Loucy (cell line): ENCODE measurements around the gene PNCK.

Experiments
- H2AFZ ChIP-seq: fragments of 200-600 bp; sonication (generic); 2 replicates; pipeline ENCODE4 v1.6.0; 2016; ENCODE audit warnings: antibody characterized with exemption, mild to moderate bottlenecking, low read length, moderate library complexity
- H3F3A ChIP-seq: fragments of 200-600 bp; 2 replicates; pipeline ENCODE4 v1.6.0; 2016; ENCODE audit warnings: antibody characterized with exemption, low read depth, mild to moderate bottlenecking
- H3K27me3 ChIP-seq: fragments of 200-600 bp; sonication (generic); 2 replicates; pipeline ENCODE4 v1.6.1; 2014; ENCODE audit warnings: low read length, mild to moderate bottlenecking; ENCODE audit not compliant: insufficient read depth, poor library complexity, severe bottlenecking
- H3K36me3 ChIP-seq: fragments of 200-600 bp; sonication (generic); 2 replicates; pipeline ENCODE4 v1.6.1; 2016; ENCODE audit warnings: low read length; ENCODE audit not compliant: insufficient read depth
- H3K4me1 ChIP-seq: fragments of 200-600 bp; sonication (generic); 2 replicates; pipeline ENCODE4 v1.5.1; 2014; ENCODE audit warnings: low read length, mild to moderate bottlenecking; ENCODE audit not compliant: insufficient read depth, poor library complexity, severe bottlenecking
- H3K4me2 ChIP-seq: fragments of 200-600 bp; sonication (generic); 2 replicates; pipeline ENCODE4 v1.6.0; 2014; ENCODE audit warnings: antibody characterized with exemption, low read length, low read depth, mild to moderate bottlenecking; ENCODE audit not compliant: poor library complexity, severe bottlenecking
- H3K4me3 ChIP-seq: fragments of 200-600 bp; sonication (generic); 2 replicates; pipeline ENCODE4 v1.5.1; 2014; ENCODE audit warnings: low read length, mild to moderate bottlenecking, mixed read lengths; ENCODE audit not compliant: poor library complexity, severe bottlenecking
- H3K79me2 ChIP-seq: fragments of 200-600 bp; sonication (generic); 2 replicates; pipeline ENCODE4 v1.6.1; 2014; ENCODE audit warnings: low read length; ENCODE audit not compliant: insufficient read depth
- H3K9ac ChIP-seq: fragments of 200-600 bp; sonication (generic); 2 replicates; pipeline ENCODE4 v1.6.0; 2014; ENCODE audit warnings: mild to moderate bottlenecking, low read depth, low read length, moderate library complexity; ENCODE audit not compliant: poor library complexity, severe bottlenecking
- H3K9me2 ChIP-seq: fragments of 200-600 bp; sonication (generic); replicated peaks from 2 replicates; pipeline ENCODE4 v1.6.1; 2016; ENCODE audit warnings: low read depth, low read length, mixed read lengths
- H3K9me3 ChIP-seq: fragments of 200-600 bp; sonication (generic); 2 replicates; pipeline ENCODE4 v1.6.1; 2014; ENCODE audit warnings: mild to moderate bottlenecking, antibody characterized with exemption, low read length, low read depth; ENCODE audit not compliant: insufficient read depth
- H4K20me1 ChIP-seq: fragments of 200-600 bp; sonication (generic); 2 replicates; pipeline ENCODE4 v1.6.0; 2014; ENCODE audit warnings: antibody characterized with exemption, low read length, mild to moderate bottlenecking; ENCODE audit not compliant: insufficient read depth, poor library complexity, severe bottlenecking
- CTCF ChIP-seq: fragments of 200-600 bp; sonication (generic); conservative IDR thresholded peaks from 2 replicates; pipeline ENCODE4 v1.5.1; 2014; ENCODE audit warnings: mild to moderate bottlenecking, antibody characterized with exemption, low read length
- EZH2phosphoT487 ChIP-seq: fragments of 200-600 bp; IDR thresholded peaks from 2 replicates; pipeline ENCODE4 v1.6.1; 2018; ENCODE audit warnings: antibody characterized with exemption, mild to moderate bottlenecking, moderate library complexity, borderline replicate concordance

Gene PNCK

DNA sequence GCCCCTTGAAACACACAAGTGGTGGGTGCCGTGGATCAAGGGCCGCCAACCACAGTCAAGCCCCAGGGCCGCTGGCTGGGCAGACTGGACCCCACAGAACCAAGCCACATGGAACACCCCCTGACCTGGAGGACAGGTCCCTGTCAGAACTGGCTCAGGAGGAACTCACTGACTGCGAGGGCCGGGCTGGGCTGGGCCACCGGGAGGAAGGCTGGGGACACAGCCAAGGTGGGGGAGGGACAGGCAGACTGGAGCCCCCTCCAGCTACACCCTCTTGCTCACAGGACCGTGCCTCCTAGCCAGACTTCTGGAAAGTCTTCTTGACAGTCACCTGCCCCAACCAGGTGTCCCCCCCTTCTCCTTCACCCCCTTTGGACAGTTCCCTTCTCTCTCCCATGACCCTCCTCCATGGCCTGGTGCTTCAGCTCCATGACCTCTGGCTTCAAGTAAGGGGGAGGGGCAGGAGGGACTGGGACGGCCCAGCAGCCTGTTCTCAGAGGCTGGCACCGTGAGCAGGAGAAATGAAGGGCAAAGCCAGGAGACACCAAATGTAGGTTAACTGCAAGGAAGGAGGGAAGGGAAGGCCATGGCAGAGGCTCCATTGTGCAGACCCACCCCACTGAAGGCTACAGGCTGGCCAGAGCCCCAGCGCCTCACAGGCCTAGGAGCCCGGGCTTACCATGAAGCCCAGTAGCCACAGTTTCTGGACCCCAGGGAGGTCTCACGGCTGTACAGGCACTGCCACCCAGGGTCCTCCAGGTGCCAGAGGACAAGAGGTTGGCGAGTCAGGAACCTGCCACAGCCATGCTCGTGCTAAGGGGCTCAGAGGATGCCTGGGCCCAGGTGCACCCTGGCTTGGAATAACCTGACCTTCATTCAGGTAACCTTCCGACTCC is 49.2 kb downstream of the PNCK start:
- Histone ChIP-seq H3F3A (no peaks in the 10 kb centered on the region), H3K9ac (no peak overlapping the region), H3K79me2 (no peaks in the 10 kb centered on the region), H2AFZ (no peak overlapping the region), H4K20me1 (no peaks in the 10 kb centered on the region), H3K9me2 (no peaks in the 10 kb centered on the region), H3K27me3 (no peaks in the 10 kb centered on the region), H3K9me3 (no peaks in the 10 kb centered on the region), H3K36me3 (no peaks in the 10 kb centered on the region), H3K4me3 (no peak overlapping the region), H3K4me2 (no peak overlapping the region), H3K4me1 (no peaks in the 10 kb centered on the region)
- TF ChIP-seq EZH2phosphoT487 = no peak
- TF ChIP-seq CTCF = no peak

DNA sequence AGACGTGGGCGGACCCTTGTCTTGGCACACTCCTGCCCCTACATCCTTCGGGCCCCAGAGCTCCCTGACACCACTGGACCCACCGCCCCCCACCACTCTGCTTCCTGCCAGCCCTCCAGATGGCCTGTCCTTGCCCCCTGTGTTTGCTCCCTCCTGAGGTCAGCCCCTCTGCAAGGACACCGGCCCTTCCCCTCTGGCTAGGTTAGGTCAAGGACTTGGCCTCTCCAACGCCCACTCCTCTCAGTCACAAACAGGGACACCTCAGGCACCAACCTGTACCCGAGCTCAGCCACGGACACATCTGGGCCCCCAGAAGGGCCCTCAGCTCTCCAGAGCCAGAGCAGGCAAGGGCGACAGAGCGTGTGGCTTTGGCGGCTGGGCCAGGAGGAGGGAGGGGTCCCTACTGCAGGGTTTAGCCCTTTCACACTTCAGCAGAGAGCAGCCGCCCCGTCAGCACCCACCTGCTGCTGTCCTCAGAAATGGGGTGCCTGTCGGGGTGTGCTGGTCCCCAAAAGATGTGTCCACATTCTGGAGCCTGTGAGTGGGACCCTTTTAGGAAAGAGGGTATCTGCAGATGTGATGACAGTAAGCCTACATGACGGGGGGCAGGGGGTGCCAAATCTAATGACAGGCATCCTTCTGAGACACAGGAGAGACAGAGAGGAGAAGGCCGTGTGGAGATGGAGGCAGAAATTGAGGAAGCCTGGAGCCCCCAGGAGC is 50.1 kb downstream of the PNCK start:
- Histone ChIP-seq H3K9ac (no peak overlapping the region), H3K4me2 (no peak overlapping the region), H3K4me1 (no peaks in the 10 kb centered on the region), H2AFZ (no peak overlapping the region), H3K36me3 (no peaks in the 10 kb centered on the region), H3K9me3 (no peaks in the 10 kb centered on the region), H3K79me2 (no peaks in the 10 kb centered on the region), H3K27me3 (no peaks in the 10 kb centered on the region), H3F3A (no peaks in the 10 kb centered on the region), H3K9me2 (no peaks in the 10 kb centered on the region), H4K20me1 (no peaks in the 10 kb centered on the region), H3K4me3 (no peak overlapping the region)
- TF ChIP-seq EZH2phosphoT487 (no peak), CTCF (no peak)

DNA sequence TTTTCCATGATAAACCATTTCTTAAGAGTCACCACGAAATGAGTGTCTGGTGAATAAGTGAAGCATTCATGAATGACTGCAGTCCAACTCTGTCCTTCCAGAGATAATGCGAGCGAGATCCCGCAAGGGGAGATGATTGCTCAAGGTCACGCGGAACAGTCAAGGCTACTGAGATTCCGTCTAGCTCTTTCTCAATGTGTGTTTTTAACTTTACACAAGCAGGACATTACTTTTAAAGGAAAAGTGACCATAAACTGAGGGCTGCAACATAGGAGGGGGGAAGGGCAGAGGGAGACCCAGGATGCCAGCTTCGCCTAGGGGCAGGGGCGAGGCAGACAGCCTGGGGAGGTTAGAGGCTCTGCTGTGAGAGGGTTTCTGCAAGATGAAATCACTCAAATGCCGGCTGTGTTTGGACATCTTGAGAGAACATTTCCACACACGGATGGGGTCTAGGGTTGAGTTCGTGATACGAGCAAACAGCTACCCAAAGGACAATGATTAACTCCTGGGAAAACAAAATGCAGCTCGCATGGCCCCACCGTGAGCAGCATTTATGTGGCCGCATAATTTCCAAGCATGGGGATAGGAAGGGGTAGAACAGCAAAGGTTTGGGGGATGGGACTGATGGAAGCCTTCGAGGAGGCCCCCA is 50.8 kb downstream of the PNCK start:
- no peak overlapping the region for H3K4me2 ChIP-seq
- H3F3A ChIP-seq = no peaks in the 10 kb centered on the region
- TF ChIP-seq EZH2phosphoT487 = no peak
- TF ChIP-seq CTCF = no peak
- H4K20me1 ChIP-seq = no peaks in the 10 kb centered on the region
- H3K27me3 ChIP-seq = no peaks in the 10 kb centered on the region
- H3K4me3 ChIP-seq = no peak overlapping the region
- H3K36me3 ChIP-seq = no peaks in the 10 kb centered on the region
- no peak overlapping the region for H2AFZ ChIP-seq
- H3K4me1 ChIP-seq = no peaks in the 10 kb centered on the region
- H3K9ac ChIP-seq = no peak overlapping the region
- no peaks in the 10 kb centered on the region for H3K79me2 ChIP-seq
- no peaks in the 10 kb centered on the region for H3K9me3 ChIP-seq
- no peaks in the 10 kb centered on the region for H3K9me2 ChIP-seq
